NCI-H82 treated with DMSO at 0.1 percent for 48 hours (cell line): ENCODE measurements around the gene DNAJC17.
A peak's percentile ranks its signal among the peaks of the same experiment; 100 is the strongest.

Source experiments
- DNase-seq: peaks from one replicate; lab custom pipeline; 2025; ENCODE audit not compliant: unreplicated experiment; lab: John Stamatoyannopoulos, UW

DNAJC17 gene

GRCh38 chr15:40807028-40807887, at the start of gene DNAJC17, which contains the start of gene ZFYVE19:
TSS of gene DNAJC17 (minus strand) at chr15:40807473. CDS start at chr15:40807446, 27 bp downstream.
TSS of gene ZFYVE19 (plus strand) at chr15:40807089. CDS start at chr15:40807590, 501 bp downstream.
- peak; percentile 96 for DNase-seq

GRCh38 chr15:40856746-40857145, 49.5 kb upstream of the DNAJC17 start:
- DNase-seq = no peak

- DNase-seq = no peak
These were observed 48.5 kb upstream of the DNAJC17 start for GRCh38 chr15:40855706-40856234.

- DNase-seq = no peak
These were observed 46.9 kb upstream of the DNAJC17 start for GRCh38 chr15:40854161-40854560.

- no peak for DNase-seq
These were observed 46.1 kb upstream of the DNAJC17 start for GRCh38 chr15:40853241-40853890.

- peak; percentile 86 for DNase-seq
These were observed 45.3 kb upstream of the DNAJC17 start for GRCh38 chr15:40852529-40852928.

GRCh38 chr15:40850576-40851112, 43.4 kb upstream of the DNAJC17 start:
- DNase-seq = no peak

GRCh38 chr15:40847223-40847961, 40.1 kb upstream of the DNAJC17 start:
- peak; percentile 81 for DNase-seq

GRCh38 chr15:40846841-40847222, 39.6 kb upstream of the DNAJC17 start:
- no peak for DNase-seq

- no peak for DNase-seq
These were observed 38.4 kb upstream of the DNAJC17 start for GRCh38 chr15:40845511-40846284.

- no peak for DNase-seq
These were observed 37.8 kb upstream of the DNAJC17 start for GRCh38 chr15:40845036-40845435.

GRCh38 chr15:40844696-40845030, 37.4 kb upstream of the DNAJC17 start:
- no peak for DNase-seq

- DNase-seq = no peak
These were observed 36.8 kb upstream of the DNAJC17 start, which contains the start of gene SPINT1 for GRCh38 chr15:40843885-40844695. TSS of gene SPINT1 (plus strand) at chr15:40844048. CDS start at chr15:40844555, 507 bp downstream.

- no peak for DNase-seq
These were observed 36.1 kb upstream of the DNAJC17 start for GRCh38 chr15:40843261-40843884.

GRCh38 chr15:40841741-40842140, 34.5 kb upstream of the DNAJC17 start:
- no peak for DNase-seq

GRCh38 chr15:40838756-40839155, 31.5 kb upstream of the DNAJC17 start:
- no peak for DNase-seq

- DNase-seq = no peak
These were observed 28.7 kb upstream of the DNAJC17 start for GRCh38 chr15:40836020-40836419.

GRCh38 chr15:40832903-40833302, 25.6 kb upstream of the DNAJC17 start:
- no peak for DNase-seq

GRCh38 chr15:40831861-40832260, 24.6 kb upstream of the DNAJC17 start:
- no peak for DNase-seq
